Osteocyte (in vitro differentiated cells): ENCODE measurements around the gene ACVR2A. TPM values are rescaled to one million over a fixed set of nuclear protein-coding genes. Genes with fewer than 3 reads are reported as not detected.

Source experiments
- DNase-seq: peaks from one replicate; pipeline ENCODE4 v3.0.0; 2021; ENCODE audit warnings: mixed read lengths; ENCODE audit not compliant: unreplicated experiment; ENCODE audit errors: extremely low spot score
- H3K27ac Mint-ChIP-seq: one replicate; pipeline ENCODE4 v1.8.0; 2021; ENCODE audit warnings: mild to moderate bottlenecking, mixed read lengths; ENCODE audit not compliant: unreplicated experiment
- H3K27me3 Mint-ChIP-seq: one replicate; pipeline ENCODE4 v1.8.0; 2021; ENCODE audit warnings: mixed read lengths; ENCODE audit not compliant: unreplicated experiment
- H3K36me3 Mint-ChIP-seq: one replicate; pipeline ENCODE4 v1.8.0; 2021; ENCODE audit warnings: mixed read lengths; ENCODE audit not compliant: unreplicated experiment
- H3K4me1 Mint-ChIP-seq: one replicate; pipeline ENCODE4 v1.8.0; 2021; ENCODE audit warnings: mixed read lengths; ENCODE audit not compliant: unreplicated experiment
- H3K4me3 Mint-ChIP-seq: one replicate; pipeline ENCODE4 v1.8.0; 2021; ENCODE audit warnings: mild to moderate bottlenecking, moderate library complexity, mixed read lengths; ENCODE audit not compliant: unreplicated experiment
- H3K9me3 Mint-ChIP-seq: one replicate; pipeline ENCODE4 v1.8.0; 2021; ENCODE audit warnings: mixed read lengths; ENCODE audit not compliant: unreplicated experiment
- CTCF ChIP-seq: fragments of 200-600 bp; sonication (generic); IDR thresholded peaks from 2 replicates; pipeline ENCODE4 v1.5.0; 2021; ENCODE audit warnings: antibody characterized with exemption, mild to moderate bottlenecking, moderate library complexity
- total RNA-seq: library from RNA; stranded (reverse); gene quantifications from 2 replicates; pipeline ENCODE4 v1.2.1, GENCODE V29; 2021

ACVR2A gene
- total RNA-seq, 1 donor from 2014 or later: 12.5 TPM

- Mint-ChIP-seq H3K27me3 (no peaks in the 10 kb centered on the region), H3K4me1 (no peaks in the 10 kb centered on the region), H3K9me3 (no peaks in the 10 kb centered on the region), H3K27ac (no peak overlapping the region), H3K4me3 (no peak overlapping the region), H3K36me3 (no peaks in the 10 kb centered on the region)
- no peak for DNase-seq
- TF ChIP-seq CTCF: no peak
These were observed 22.2 kb downstream of the ACVR2A start for GRCh38 chr2:147867050-147867449.

GRCh38 chr2:147869934-147870333 lies 25.1 kb downstream of the ACVR2A start:
- Mint-ChIP-seq H3K9me3 (no peaks in the 10 kb centered on the region), H3K27me3 (no peaks in the 10 kb centered on the region), H3K4me1 (no peaks in the 10 kb centered on the region), H3K27ac (no peak overlapping the region), H3K4me3 (no peak overlapping the region), H3K36me3 (peaks cover 2% of the 10 kb centered on the region)
- TF ChIP-seq CTCF: no peak
- no peak for DNase-seq

- no peak for TF ChIP-seq CTCF
- H3K27ac Mint-ChIP-seq: no peak overlapping the region
- no peak overlapping the region for H3K4me3 Mint-ChIP-seq
- H3K27me3 Mint-ChIP-seq: no peaks in the 10 kb centered on the region
- H3K4me1 Mint-ChIP-seq: peaks cover 7% of the 10 kb centered on the region
- DNase-seq: no peak
- peaks cover 2% of the 10 kb centered on the region for H3K36me3 Mint-ChIP-seq
- no peaks in the 10 kb centered on the region for H3K9me3 Mint-ChIP-seq
These were observed 28.1 kb downstream of the ACVR2A start for GRCh38 chr2:147872967-147873366.

GRCh38 chr2:147873859-147874483 lies 29.1 kb downstream of the ACVR2A start:
- Mint-ChIP-seq H3K36me3 (peaks cover 2% of the 10 kb centered on the region), H3K27ac (no peak overlapping the region), H3K27me3 (no peaks in the 10 kb centered on the region), H3K9me3 (no peaks in the 10 kb centered on the region), H3K4me3 (no peak overlapping the region), H3K4me1 (peaks cover 7% of the 10 kb centered on the region)
- no peak for DNase-seq
- no peak for TF ChIP-seq CTCF

- H3K4me1 Mint-ChIP-seq: peaks cover 10% of the 10 kb centered on the region
- no peaks in the 10 kb centered on the region for H3K36me3 Mint-ChIP-seq
- no peak overlapping the region for H3K4me3 Mint-ChIP-seq
- no peaks in the 10 kb centered on the region for H3K9me3 Mint-ChIP-seq
- no peaks in the 10 kb centered on the region for H3K27me3 Mint-ChIP-seq
- no peak for TF ChIP-seq CTCF
- no peak overlapping the region for H3K27ac Mint-ChIP-seq
- no peak for DNase-seq
These were observed 35.0 kb downstream of the ACVR2A start for GRCh38 chr2:147879846-147880245.
